Measurements from ENCODE around the gene KLF1. TPM values are rescaled to one million over a fixed set of nuclear protein-coding genes. Genes with fewer than 3 reads are reported as not detected.
A peak's percentile ranks its signal among the peaks of the same experiment; 100 is the strongest.

The KLF1 gene
- total RNA-seq, 2 experiments from 2014 or later = 0.16 TPM; not detected in 1

- no peaks in the 10 kb centered on the region for H3K79me2 ChIP-seq (ENCODE audit: insufficient read depth, low read depth, low read length)
- H3K4me2 ChIP-seq (ENCODE audit: low read length) = peak overlapping the region; percentile 90
- CTCF ChIA-PET (ENCODE audit: unreplicated experiment) = interaction anchor here (0.6 kb wide), 1 partner anchor 25 kb away, joined by 4 read pairs; no protein-coding TSS in a partner anchor
- peak overlapping the region; percentile 93 for H3K4me3 ChIP-seq (ENCODE audit: low read depth, low read length, poor library complexity, severe bottlenecking)
- H3K9me3 ChIP-seq (ENCODE audit: low read length) = no peaks in the 10 kb centered on the region
- POLR2A ChIA-PET = no interaction called here
- intact Hi-C loops (cut with micrococcal nuclease; ENCODE audit: unreplicated experiment) = loop anchor here (5.0 kb wide), 1 partner anchor 98 kb away; the partner anchor contains the start of gene CALR
- H3K4me1 ChIP-seq (ENCODE audit: insufficient read depth, low read length, poor library complexity, severe bottlenecking) = peaks cover 65% of the 10 kb centered on the region
- peak overlapping the region; percentile 45 for H3K27ac ChIP-seq (ENCODE audit: low read depth, low read length, poor library complexity, severe bottlenecking)
- TSS peak; percentile 76 for BruUV-seq (replicated peaks)
- peaks cover 6% of the 10 kb centered on the region; the same call in 1 of the 2 replicates for H3K36me3 ChIP-seq (ENCODE audit: insufficient read depth, low read length)
- H3K9me2 ChIP-seq (ENCODE audit: insufficient read depth, low read length) = no peaks in the 10 kb centered on the region
- TF ChIP-seq EZH2phosphoT487 (IDR thresholded peaks at IDR 0.05; ENCODE audit: borderline replicate concordance, low read depth, low read length) = no peak
- TF ChIP-seq, protein P1, sequence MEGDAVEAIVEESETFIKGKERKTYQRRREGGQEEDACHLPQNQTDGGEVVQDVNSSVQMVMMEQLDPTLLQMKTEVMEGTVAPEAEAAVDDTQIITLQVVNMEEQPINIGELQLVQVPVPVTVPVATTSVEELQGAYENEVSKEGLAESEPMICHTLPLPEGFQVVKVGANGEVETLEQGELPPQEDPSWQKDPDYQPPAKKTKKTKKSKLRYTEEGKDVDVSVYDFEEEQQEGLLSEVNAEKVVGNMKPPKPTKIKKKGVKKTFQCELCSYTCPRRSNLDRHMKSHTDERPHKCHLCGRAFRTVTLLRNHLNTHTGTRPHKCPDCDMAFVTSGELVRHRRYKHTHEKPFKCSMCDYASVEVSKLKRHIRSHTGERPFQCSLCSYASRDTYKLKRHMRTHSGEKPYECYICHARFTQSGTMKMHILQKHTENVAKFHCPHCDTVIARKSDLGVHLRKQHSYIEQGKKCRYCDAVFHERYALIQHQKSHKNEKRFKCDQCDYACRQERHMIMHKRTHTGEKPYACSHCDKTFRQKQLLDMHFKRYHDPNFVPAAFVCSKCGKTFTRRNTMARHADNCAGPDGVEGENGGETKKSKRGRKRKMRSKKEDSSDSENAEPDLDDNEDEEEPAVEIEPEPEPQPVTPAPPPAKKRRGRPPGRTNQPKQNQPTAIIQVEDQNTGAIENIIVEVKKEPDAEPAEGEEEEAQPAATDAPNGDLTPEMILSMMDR (conservative IDR thresholded peaks at IDR 0.05; ENCODE audit: low read length) = no peak
- peak; percentile 67 for DNase-seq (ENCODE audit: low spot score)
- no peaks in the 10 kb centered on the region for H4K20me1 ChIP-seq (ENCODE audit: insufficient read depth, low read length)
- peak overlapping the region; percentile 67 for H2AFZ ChIP-seq (ENCODE audit: low read length)
Observed at GRCh38 chr19:12838886-12839756, 47.9 kb downstream of the KLF1 start.

GRCh38 chr19:12838182-12838885, 48.7 kb downstream of the KLF1 start, which contains the start of gene MAST1:
Gene MAST1, plus strand, starts transcription at chr19:12838515. Its CDS starts 58 bp downstream, at chr19:12838573.
- peaks cover 67% of the 10 kb centered on the region for H3K4me1 ChIP-seq (ENCODE audit: insufficient read depth, low read length, poor library complexity, severe bottlenecking)
- peak within 1 kb of the TSS; percentile 45 for H3K27ac ChIP-seq (ENCODE audit: low read depth, low read length, poor library complexity, severe bottlenecking)
- H3K4me2 ChIP-seq (ENCODE audit: low read length) = peak within 1 kb of the TSS; percentile 90
- peak; percentile 81 for DNase-seq (ENCODE audit: low spot score)
- peak within 1 kb of the TSS; percentile 72 for H2AFZ ChIP-seq (ENCODE audit: low read length)
- POLR2A ChIA-PET = no interaction called here
- no peaks in the 10 kb centered on the region for H3K79me2 ChIP-seq (ENCODE audit: insufficient read depth, low read depth, low read length)
- BruUV-seq (replicated peaks) = no TSS peak
- H3K9me2 ChIP-seq (ENCODE audit: insufficient read depth, low read length) = no peaks in the 10 kb centered on the region
- intact Hi-C loops (cut with micrococcal nuclease; ENCODE audit: unreplicated experiment) = loop anchor here (5.0 kb wide), 1 partner anchor 99 kb away; the partner anchor contains the start of gene CALR
- no peaks in the 10 kb centered on the region for H3K9me3 ChIP-seq (ENCODE audit: low read length)
- CTCF ChIA-PET (ENCODE audit: unreplicated experiment) = interaction anchor here (0.6 kb wide), 2 partner anchors 25 to 53 kb away, joined by 4 to 8 read pairs; no protein-coding TSS in a partner anchor
- H4K20me1 ChIP-seq (ENCODE audit: insufficient read depth, low read length) = no peaks in the 10 kb centered on the region
- TF ChIP-seq, protein P1 (conservative IDR thresholded peaks at IDR 0.05; ENCODE audit: low read length) = peak; percentile 68
- no peak for TF ChIP-seq EZH2phosphoT487 (IDR thresholded peaks at IDR 0.05; ENCODE audit: borderline replicate concordance, low read depth, low read length)
- peak within 1 kb of the TSS; percentile 93 for H3K4me3 ChIP-seq (ENCODE audit: low read depth, low read length, poor library complexity, severe bottlenecking)
- peaks cover under 1% of the 10 kb centered on the region; the same call in 1 of the 2 replicates for H3K36me3 ChIP-seq (ENCODE audit: insufficient read depth, low read length)

All from OCI-LY7 (cell line).